Osteocyte (in vitro differentiated cells): Measurements from ENCODE around the gene TXNDC11. TPM values are rescaled to one million over a fixed set of nuclear protein-coding genes. Genes with fewer than 3 reads are reported as not detected.

Source experiments
- DNase-seq: peaks from one replicate; pipeline ENCODE4 v3.0.0; 2021; ENCODE audit warnings: mixed read lengths; ENCODE audit not compliant: unreplicated experiment; ENCODE audit errors: extremely low spot score
- H3K27ac Mint-ChIP-seq: one replicate; pipeline ENCODE4 v1.8.0; 2021; ENCODE audit warnings: mild to moderate bottlenecking, mixed read lengths; ENCODE audit not compliant: unreplicated experiment
- H3K27me3 Mint-ChIP-seq: one replicate; pipeline ENCODE4 v1.8.0; 2021; ENCODE audit warnings: mixed read lengths; ENCODE audit not compliant: unreplicated experiment
- H3K36me3 Mint-ChIP-seq: one replicate; pipeline ENCODE4 v1.8.0; 2021; ENCODE audit warnings: mixed read lengths; ENCODE audit not compliant: unreplicated experiment
- H3K4me1 Mint-ChIP-seq: one replicate; pipeline ENCODE4 v1.8.0; 2021; ENCODE audit warnings: mixed read lengths; ENCODE audit not compliant: unreplicated experiment
- H3K4me3 Mint-ChIP-seq: one replicate; pipeline ENCODE4 v1.8.0; 2021; ENCODE audit warnings: mild to moderate bottlenecking, moderate library complexity, mixed read lengths; ENCODE audit not compliant: unreplicated experiment
- H3K9me3 Mint-ChIP-seq: one replicate; pipeline ENCODE4 v1.8.0; 2021; ENCODE audit warnings: mixed read lengths; ENCODE audit not compliant: unreplicated experiment
- total RNA-seq: library from RNA; stranded (reverse); gene quantifications from 2 replicates; pipeline ENCODE4 v1.2.1, GENCODE V29; 2021
- TF ChIP-seq, protein P1 (sequence below): fragments of 200-600 bp; sonication (generic); IDR thresholded peaks from 2 replicates; pipeline ENCODE4 v1.5.0; 2021; ENCODE audit warnings: antibody characterized with exemption, mild to moderate bottlenecking, moderate library complexity

TXNDC11 gene
- total RNA-seq, 1 donor from 2014 or later = 31.9 TPM

DNA sequence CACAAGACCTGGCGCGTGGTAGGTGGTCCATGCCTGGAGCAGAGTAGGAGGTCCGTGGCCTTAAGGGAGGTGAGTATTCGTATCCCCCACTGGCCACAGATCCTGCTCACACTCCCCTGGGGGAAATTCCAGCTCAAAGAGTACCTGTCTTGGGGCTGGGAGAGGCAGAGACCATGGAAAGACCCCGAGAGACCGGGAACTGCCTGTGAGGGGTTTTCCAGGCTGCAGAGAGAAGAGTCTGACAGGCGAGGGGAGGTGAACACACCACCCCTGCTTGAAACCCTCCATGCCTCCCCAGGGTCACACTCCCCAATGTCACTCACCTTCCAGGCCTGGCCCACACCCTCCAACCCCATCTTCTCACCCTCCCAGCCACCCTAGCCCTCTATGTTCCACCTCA is 87.0 kb downstream of the TXNDC11 start:
- Mint-ChIP-seq H3K4me3 (no peak overlapping the region), H3K27ac (no peak overlapping the region), H3K4me1 (peaks cover 17% of the 10 kb centered on the region), H3K27me3 (peaks cover 3% of the 10 kb centered on the region), H3K36me3 (no peaks in the 10 kb centered on the region), H3K9me3 (no peaks in the 10 kb centered on the region)
- no peak for DNase-seq
- TF ChIP-seq, protein P1, sequence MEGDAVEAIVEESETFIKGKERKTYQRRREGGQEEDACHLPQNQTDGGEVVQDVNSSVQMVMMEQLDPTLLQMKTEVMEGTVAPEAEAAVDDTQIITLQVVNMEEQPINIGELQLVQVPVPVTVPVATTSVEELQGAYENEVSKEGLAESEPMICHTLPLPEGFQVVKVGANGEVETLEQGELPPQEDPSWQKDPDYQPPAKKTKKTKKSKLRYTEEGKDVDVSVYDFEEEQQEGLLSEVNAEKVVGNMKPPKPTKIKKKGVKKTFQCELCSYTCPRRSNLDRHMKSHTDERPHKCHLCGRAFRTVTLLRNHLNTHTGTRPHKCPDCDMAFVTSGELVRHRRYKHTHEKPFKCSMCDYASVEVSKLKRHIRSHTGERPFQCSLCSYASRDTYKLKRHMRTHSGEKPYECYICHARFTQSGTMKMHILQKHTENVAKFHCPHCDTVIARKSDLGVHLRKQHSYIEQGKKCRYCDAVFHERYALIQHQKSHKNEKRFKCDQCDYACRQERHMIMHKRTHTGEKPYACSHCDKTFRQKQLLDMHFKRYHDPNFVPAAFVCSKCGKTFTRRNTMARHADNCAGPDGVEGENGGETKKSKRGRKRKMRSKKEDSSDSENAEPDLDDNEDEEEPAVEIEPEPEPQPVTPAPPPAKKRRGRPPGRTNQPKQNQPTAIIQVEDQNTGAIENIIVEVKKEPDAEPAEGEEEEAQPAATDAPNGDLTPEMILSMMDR = no peak

DNA sequence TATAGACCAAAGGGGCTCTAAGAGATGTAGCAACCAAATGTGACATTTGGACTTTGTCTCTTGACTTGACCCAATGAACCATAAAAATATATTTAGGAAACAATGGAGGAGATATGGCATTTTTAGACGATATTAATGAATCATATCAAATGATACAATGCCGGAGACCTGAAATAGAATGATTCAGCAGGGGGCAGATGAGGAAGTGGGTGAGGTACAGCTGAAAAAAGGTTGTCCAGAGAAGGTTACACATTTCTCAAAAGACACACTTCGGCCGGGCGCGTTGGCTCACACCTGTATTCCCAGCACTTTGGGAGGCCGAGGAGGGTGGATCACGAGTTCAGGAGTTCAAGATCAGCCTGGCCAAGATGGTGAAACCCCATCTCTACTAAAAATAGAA is 90.9 kb downstream of the TXNDC11 start:
- Mint-ChIP-seq H3K36me3 (no peaks in the 10 kb centered on the region), H3K4me3 (no peak overlapping the region), H3K9me3 (no peaks in the 10 kb centered on the region), H3K4me1 (no peaks in the 10 kb centered on the region), H3K27ac (no peak overlapping the region), H3K27me3 (peaks cover 4% of the 10 kb centered on the region)
- TF ChIP-seq, protein P1 = no peak
- no peak for DNase-seq

DNA sequence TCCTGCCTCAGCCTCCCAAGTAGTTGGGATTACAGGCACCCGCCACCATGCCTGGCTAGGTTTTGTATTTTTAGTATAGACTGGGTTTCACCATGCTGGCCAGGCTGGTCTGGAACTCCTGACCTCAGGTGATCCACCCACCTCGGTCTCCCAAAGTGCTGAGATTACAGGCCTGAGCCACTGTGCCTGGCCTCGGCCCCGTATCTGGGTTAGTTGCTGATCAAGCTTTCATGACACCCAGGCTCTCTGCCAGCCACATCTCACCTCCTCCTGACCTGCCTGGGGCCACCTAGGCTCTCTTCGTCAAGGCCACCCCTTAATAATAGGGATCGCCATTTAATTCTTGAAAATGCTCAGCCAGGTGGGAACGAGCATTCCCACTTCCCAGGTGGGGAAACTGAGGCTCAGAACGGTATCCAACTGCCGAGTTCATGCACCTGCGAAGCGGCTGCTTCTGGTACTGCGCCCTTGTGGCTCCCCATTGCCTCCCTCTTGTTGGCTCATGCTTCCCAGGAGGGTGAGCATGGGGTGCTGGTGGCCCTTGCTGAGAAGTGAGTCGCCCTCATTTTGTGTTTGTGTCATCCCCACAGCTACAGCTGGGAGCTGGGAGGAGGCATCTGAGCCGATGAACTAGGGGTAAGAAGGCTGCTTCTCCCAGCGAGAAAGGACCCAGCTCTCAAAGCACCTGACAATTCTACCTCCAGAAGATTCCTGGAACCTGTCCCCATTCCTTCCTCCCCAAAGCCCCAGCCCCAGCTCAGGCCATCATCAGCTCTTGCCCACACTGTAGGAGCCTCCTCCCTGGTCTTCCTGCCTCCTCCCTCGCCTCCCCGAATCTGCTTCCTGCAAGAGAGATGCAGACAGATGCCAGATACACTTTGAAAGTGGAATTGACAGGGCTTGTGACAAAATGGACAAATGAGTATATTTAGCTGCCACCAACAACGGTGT is 91.7 kb downstream of the TXNDC11 start:
- peaks cover 4% of the 10 kb centered on the region for H3K27me3 Mint-ChIP-seq
- H3K4me1 Mint-ChIP-seq = no peaks in the 10 kb centered on the region
- no peak overlapping the region for H3K27ac Mint-ChIP-seq
- H3K9me3 Mint-ChIP-seq = no peaks in the 10 kb centered on the region
- TF ChIP-seq, protein P1 = no peak
- H3K36me3 Mint-ChIP-seq = no peaks in the 10 kb centered on the region
- DNase-seq = no peak
- no peak overlapping the region for H3K4me3 Mint-ChIP-seq

DNA sequence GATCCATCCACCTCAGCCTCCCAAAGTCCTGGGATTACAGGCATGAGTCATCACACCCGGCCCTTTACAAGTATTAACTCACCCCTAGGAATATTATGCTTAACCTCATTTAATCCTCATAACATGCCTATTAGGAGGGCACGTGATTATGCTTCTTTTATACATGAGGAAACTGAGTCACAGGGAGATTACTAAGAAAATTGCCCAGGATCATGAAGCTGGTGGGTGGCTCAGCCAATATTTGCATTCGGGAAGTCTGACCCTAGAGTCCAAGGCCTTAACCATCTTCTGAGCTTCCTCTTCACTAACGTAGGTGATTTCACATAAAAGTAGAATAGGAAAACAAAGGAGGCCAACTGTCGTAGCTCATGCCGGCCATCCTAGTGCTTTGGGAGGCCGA is 93.4 kb downstream of the TXNDC11 start:
- DNase-seq = no peak
- Mint-ChIP-seq H3K27ac (no peak overlapping the region), H3K4me3 (no peak overlapping the region), H3K27me3 (peaks cover 4% of the 10 kb centered on the region), H3K9me3 (no peaks in the 10 kb centered on the region), H3K36me3 (no peaks in the 10 kb centered on the region), H3K4me1 (no peaks in the 10 kb centered on the region)
- TF ChIP-seq, protein P1 = no peak

DNA sequence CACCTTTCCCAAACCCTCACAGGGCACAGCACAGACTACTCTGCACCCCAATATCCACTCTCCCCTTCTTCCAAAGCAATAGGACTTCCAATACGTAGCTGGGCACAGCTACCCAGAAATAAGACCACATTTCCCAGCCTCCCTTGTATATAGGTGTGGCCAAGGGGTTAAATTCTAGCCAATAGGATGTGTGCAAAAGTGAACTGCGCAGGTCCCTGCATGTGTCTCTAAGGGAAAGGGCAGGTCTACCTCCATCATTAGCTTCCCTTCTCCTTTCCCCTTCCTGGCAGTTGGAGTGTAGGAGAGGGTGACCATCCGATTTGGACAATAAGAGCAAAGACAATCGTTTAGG is 99.9 kb downstream of the TXNDC11 start:
- Mint-ChIP-seq H3K27me3 (peaks cover 5% of the 10 kb centered on the region), H3K9me3 (no peaks in the 10 kb centered on the region), H3K4me1 (peaks cover 34% of the 10 kb centered on the region), H3K4me3 (no peak overlapping the region), H3K36me3 (no peaks in the 10 kb centered on the region), H3K27ac (no peak overlapping the region)
- DNase-seq = no peak
- TF ChIP-seq, protein P1 = no peak
